HG03095 (cell line): Measurements from ENCODE around the gene ZNF528.

Experiments
- ATAC-seq: cut with Tn5 transposase; IDR thresholded peaks from one replicate; pipeline ENCODE4 v1.9.1; 2021; ENCODE audit warnings: moderate library complexity; ENCODE audit not compliant: unreplicated experiment

The ZNF528 gene

GRCh38 chr19:52397310-52398080 is at the start of gene ZNF528:
ZNF528 (plus strand) TSS chr19:52397849; CDS start chr19:52402014, 4,165 bp downstream.
- ATAC-seq: peak; percentile 79

DNA sequence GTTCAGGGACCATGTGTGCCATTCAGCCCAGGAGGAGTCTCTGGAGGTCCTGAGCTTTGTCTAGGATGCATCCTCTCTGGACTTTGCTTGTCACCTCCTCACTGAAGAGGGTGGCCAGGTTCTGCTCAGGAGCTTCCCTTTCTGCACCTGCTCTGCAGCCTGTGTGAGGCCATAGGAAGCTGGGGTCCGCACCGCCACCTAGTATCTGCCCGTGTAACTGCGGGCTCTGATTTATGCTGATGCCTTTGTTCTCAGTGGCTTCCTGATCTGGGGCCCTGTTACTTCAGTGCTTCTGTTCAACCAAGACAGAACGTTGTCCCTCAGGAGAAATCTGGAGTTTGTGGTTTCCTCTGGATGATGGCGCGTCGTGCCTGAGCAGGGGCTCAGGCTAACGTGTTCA is 46.1 kb upstream of the ZNF528 start:
- ATAC-seq: no peak

DNA sequence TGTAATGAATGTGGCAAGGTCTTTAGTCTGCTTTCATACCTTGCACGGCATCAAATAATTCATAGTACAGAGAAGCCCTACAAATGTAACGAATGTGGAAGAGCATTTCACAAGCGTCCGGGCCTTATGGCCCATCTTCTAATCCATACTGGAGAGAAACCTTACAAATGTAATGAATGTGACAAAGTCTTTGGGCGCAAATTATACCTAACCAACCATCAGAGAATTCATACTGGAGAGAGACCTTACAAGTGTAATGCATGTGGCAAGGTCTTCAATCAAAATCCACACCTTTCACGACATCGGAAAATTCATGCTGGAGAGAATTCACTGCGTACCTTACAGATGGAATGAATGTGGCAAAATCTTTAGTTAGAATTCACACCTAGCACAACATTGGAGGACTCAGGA is 31.2 kb upstream of the ZNF528 start:
- ATAC-seq: no peak

DNA sequence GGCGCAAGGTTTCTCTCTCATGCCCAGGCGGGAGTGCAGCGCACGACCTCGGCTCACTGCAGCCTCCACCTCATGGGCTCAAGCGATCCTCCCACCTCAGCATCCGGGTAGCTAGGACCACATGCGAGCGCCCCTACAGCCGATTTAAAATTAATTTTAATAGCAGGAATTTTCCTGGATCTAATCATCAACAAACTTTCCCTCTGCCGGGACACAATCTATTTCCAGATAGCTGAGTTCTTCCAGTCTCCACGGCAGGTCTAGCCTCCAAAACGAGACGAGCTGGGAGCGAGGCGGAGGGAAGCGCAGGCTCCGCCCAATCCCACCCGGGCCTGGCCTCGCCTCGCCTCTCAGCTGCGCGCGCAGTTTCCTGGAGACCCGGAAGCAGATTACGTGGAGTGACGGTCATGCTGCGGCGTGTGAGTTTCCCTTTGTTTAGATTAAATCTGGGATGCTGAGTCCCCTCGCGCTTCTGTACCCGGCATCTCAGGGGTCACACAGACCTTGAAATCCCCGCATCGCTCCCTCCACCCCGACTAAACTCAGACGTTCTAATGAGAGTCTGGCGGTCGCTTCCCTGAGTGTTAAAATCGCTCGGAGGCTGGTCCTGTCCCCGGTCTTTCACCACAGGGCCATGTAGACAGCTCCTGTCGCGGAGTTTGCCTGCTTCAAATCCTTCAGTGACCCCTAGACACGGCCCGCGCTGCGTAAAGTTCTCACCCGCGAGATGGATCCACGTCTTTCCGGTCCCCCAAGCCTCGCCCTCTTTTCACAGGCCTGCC is 27.9 kb upstream of the ZNF528 start, which contains the start of gene ZNF880:
TSS of gene ZNF880 (plus strand) at position 365 of the 782 bp plus-strand sequence. CDS start at position 408, 43 bp downstream.
- no peak for ATAC-seq

- no peak for ATAC-seq
Observed at GRCh38 chr19:52370341-52370710, 27.3 kb upstream of the ZNF528 start.

DNA sequence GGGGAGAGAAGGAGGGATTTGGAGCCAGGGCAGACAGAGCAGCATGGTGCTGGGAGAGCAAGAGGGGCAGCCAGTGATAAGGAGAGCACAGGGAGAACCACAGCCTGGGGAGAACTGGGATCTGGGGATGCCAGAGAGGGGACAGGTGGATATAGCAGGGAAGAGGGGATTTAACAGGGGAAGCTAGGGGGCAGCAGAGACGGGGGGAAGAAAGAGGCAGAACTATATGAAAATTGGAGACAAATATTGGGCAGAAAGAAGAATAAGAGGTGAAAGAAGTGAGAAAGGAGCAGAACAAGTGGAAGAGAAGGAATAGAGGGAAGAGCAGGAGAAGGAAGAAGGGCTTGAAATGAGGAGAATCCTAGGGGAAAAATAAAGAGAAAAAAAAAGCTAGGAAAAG is 6.5 kb upstream of the ZNF528 start:
- ATAC-seq: no peak

DNA sequence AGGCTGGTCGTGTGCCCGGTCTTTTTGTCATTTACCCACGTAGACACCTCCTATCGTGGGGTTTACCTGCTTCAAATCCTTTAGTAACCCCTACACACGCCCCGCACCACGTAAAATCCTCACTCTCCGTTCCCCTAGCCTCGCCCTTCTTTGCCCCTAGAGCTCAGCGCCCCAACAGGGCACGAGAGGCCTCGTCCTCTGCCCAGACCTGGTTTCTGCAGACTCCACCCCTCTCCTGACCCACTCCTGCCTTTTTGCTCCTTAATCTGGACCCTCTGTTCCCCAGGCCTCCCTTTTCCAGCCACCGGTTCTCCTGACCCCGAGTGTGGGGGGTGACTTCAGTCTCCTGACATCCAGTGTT is 412 bp downstream of the ZNF528 start:
- no peak for ATAC-seq

GRCh38 chr19:52410276-52410675 is 12.6 kb downstream of the ZNF528 start:
- ATAC-seq: no peak

GRCh38 chr19:52415711-52416110 is 18.1 kb downstream of the ZNF528 start:
- no peak for ATAC-seq

GRCh38 chr19:52428937-52429336 is 31.3 kb downstream of the ZNF528 start, which contains the start of gene ZNF534:
ZNF534 (plus strand) TSS chr19:52429148; CDS start chr19:52431475, 2,327 bp downstream.
- ATAC-seq: no peak

DNA sequence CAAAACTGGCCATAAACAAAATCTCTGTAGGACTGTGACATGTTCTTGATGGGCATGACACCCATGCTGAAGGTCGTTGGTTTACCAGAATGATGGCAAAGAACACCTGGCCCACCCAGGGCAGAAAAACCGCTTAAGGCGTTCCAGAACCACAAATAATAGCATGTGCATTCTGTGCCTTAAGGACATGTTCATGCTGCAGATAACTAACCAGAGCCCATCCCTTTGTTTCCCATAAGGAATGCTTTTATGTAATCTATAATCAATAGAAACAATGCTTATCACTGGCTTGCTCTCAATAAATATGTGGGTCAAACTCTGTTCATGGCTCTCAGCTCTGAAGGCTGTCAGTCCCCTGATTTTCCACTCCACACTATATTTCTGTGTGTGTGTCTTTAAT is 44.5 kb downstream of the ZNF528 start:
- no peak for ATAC-seq

GRCh38 chr19:52444506-52444905 is 46.9 kb downstream of the ZNF528 start:
- ATAC-seq: no peak

DNA sequence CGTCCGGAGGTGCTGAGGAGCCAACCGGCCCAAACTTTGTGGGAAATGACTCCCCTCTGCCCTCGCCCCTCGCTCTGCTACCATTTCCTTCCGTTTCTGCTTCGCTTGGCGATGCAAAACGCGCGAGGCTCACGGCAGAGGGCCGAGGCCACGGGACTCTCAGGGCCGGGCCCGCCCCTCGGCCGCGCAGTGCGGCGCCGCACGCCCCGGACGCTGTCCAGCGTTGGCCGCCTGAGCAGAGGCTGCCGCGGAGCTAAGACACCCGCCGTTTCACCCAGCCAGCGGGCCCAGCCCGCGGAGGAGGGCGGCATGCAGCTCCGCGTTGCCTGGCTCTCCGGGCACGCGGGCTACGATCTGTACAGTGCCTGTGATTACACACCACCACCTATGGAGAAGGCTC is 53.6 kb downstream of the ZNF528 start:
- no peak for ATAC-seq

DNA sequence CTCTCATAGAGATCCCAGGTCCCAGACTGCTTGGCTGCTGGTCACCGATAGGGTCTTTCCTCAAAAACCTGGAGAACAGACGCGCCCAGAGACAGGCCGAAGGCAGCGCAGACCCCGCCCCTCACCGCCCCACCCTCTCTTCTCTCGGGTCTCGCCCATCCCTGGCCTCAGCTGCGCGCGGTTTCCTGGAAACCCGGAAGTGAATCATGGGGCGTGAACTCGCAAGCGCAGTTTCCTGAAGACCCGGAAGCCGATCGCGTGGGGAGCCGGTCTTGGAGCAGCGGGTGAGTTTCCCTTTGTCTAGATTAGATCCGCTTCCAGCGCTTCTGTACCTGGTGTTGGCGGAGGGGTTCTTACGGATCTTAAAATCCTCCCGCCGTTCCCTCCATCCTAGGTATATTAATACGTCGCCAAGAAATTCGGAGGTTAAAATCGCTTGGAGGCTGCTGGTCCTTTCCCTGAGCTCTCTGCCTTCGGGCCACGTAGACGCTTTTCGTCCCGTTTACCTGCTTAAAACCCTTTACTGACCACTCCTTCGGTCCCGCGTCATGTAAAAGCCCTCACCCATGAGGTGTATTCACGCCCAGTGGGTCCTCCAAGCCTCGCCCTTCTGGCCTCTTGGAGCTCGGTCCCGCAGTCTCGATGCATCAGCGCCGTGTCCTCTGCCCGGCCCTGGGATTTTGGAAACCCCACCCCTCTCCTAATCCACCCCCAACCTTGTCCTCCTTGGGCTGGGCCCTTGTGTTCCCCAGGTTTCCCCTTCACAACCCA is 55.9 kb downstream of the ZNF528 start, which contains the start of gene ZNF578:
TSS of gene ZNF578 (plus strand) at position 230 of the 771 bp plus-strand sequence. CDS start 48,293 bp downstream, outside the sequence.
- ATAC-seq: no peak

- no peak for ATAC-seq
Observed at GRCh38 chr19:52464798-52465470, 67.3 kb downstream of the ZNF528 start.
